Muscle of leg (tissue), 9 donors: Measurements from ENCODE around the gene RANBP10. TPM values are rescaled to one million over a fixed set of nuclear protein-coding genes. Genes with fewer than 3 reads are reported as not detected.

Experiments
- polyA plus RNA-seq, 8 donors: library from polyadenylated mRNA; unstranded; fragments of 120-200 nt; gene quantifications; one replicate each; pipeline versions ENCODE4 v1.2.1 to v1.2.3, GENCODE V29; 2013; ENCODE audit warnings: inconsistent platforms in 1 of 8, low replicate concordance in 1 of 8; ENCODE audit not compliant: insufficient read length in 8 of 8, insufficient read depth in 1 of 8
- total RNA-seq: library from RNA; stranded (reverse); fragments of 120-200 nt; gene quantifications from one replicate; pipeline ENCODE4 v1.2.4, GENCODE V29; 2013

The RANBP10 gene
- total and polyA plus RNA-seq, 9 donors = 7.1 to 24.1 (median 20.0) TPM

Other genes starting within 250 kb of the RANBP10 start
- gene CTCF, start 244.0 kb downstream of the RANBP10 start, total RNA-seq = 27.4 TPM
- gene CTCF, start 244.0 kb downstream of the RANBP10 start, polyA plus RNA-seq = 10 to 100 TPM; 37.6 to 52.3 (median 42.3) TPM
- 0.18 TPM for gene CARMIL2, start 161.4 kb downstream of the RANBP10 start, total RNA-seq
- 1 to 10 TPM in 2 of 8 donors, under 1 TPM in 6; 0.17 to 1.2 (median 0.53) TPM for gene CARMIL2, start 161.4 kb downstream of the RANBP10 start, polyA plus RNA-seq
- gene ACD, start 146.3 kb downstream of the RANBP10 start, total RNA-seq = 14.0 TPM
- 10 to 100 TPM; 13.7 to 19.3 (median 16.5) TPM for gene ACD, start 146.3 kb downstream of the RANBP10 start, polyA plus RNA-seq
- gene PARD6A, start 145.6 kb downstream of the RANBP10 start, total RNA-seq = 1.3 TPM
- gene PARD6A, start 145.6 kb downstream of the RANBP10 start, polyA plus RNA-seq = 1 to 10 TPM in 5 of 8 donors, under 1 TPM in 3; 0.59 to 1.8 (median 1.3) TPM
- gene ENKD1, start 139.8 kb downstream of the RANBP10 start, total RNA-seq = 10.2 TPM
- gene ENKD1, start 139.8 kb downstream of the RANBP10 start, polyA plus RNA-seq = 10 to 100 TPM in 1 of 8 donors, 1 to 10 TPM in 7; 8.1 to 13.4 (median 9.0) TPM
- 2.6 TPM for gene C16orf86, start 139.7 kb downstream of the RANBP10 start, total RNA-seq
- gene C16orf86, start 139.7 kb downstream of the RANBP10 start, polyA plus RNA-seq = 1 to 10 TPM; 2.1 to 4.3 (median 2.7) TPM
- gene GFOD2, start 87.2 kb downstream of the RANBP10 start, total RNA-seq = 11.4 TPM
- gene GFOD2, start 87.2 kb downstream of the RANBP10 start, polyA plus RNA-seq = 10 to 100 TPM; 13.1 to 18.3 (median 14.1) TPM
- gene TSNAXIP1, start 329 bp upstream of the RANBP10 start, total RNA-seq = 0.89 TPM
- gene TSNAXIP1, start 329 bp upstream of the RANBP10 start, polyA plus RNA-seq = 1 to 10 TPM in 7 of 8 donors, under 1 TPM in 1; 0.80 to 1.9 (median 1.5) TPM
- 29.4 TPM for gene THAP11, start 35.8 kb upstream of the RANBP10 start, total RNA-seq
- gene THAP11, start 35.8 kb upstream of the RANBP10 start, polyA plus RNA-seq = 10 to 100 TPM; 25.3 to 29.5 (median 27.2) TPM
- 47.8 TPM for gene NUTF2, start 40.4 kb upstream of the RANBP10 start, total RNA-seq
- 100 to 1,000 TPM; 125 to 136 (median 128) TPM for gene NUTF2, start 40.4 kb upstream of the RANBP10 start, polyA plus RNA-seq
- gene CENPT, start 41.1 kb upstream of the RANBP10 start, total RNA-seq = 32.0 TPM
- 10 to 100 TPM; 31.2 to 47.9 (median 39.8) TPM for gene CENPT, start 41.1 kb upstream of the RANBP10 start, polyA plus RNA-seq
- 56.9 TPM for gene EDC4, start 66.5 kb upstream of the RANBP10 start, total RNA-seq
- gene EDC4, start 66.5 kb upstream of the RANBP10 start, polyA plus RNA-seq = 100 to 1,000 TPM; 100 to 124 (median 114) TPM
- 0.75 TPM for gene NRN1L, start 78.3 kb upstream of the RANBP10 start, total RNA-seq
- gene NRN1L, start 78.3 kb upstream of the RANBP10 start, polyA plus RNA-seq = 1 to 10 TPM in 1 of 8 donors, under 1 TPM in 5, not detected in 2; 0.24 to 1.3 (median 0.79) TPM
- 8.6 TPM for gene PSKH1, start 86.7 kb upstream of the RANBP10 start, total RNA-seq
- gene PSKH1, start 86.7 kb upstream of the RANBP10 start, polyA plus RNA-seq = 10 to 100 TPM; 18.1 to 26.1 (median 24.5) TPM
- gene CTRL, start 125.3 kb upstream of the RANBP10 start, total RNA-seq = 0.66 TPM
- gene CTRL, start 125.3 kb upstream of the RANBP10 start, polyA plus RNA-seq = 1 to 10 TPM; 2.3 to 5.2 (median 3.6) TPM
- gene PSMB10, start 130.3 kb upstream of the RANBP10 start, total RNA-seq = 44.6 TPM
- 10 to 100 TPM; 24.7 to 42.1 (median 32.5) TPM for gene PSMB10, start 130.3 kb upstream of the RANBP10 start, polyA plus RNA-seq
- 12.5 TPM for gene LCAT, start 137.6 kb upstream of the RANBP10 start, total RNA-seq
- gene LCAT, start 137.6 kb upstream of the RANBP10 start, polyA plus RNA-seq = 10 to 100 TPM; 19.1 to 30.0 (median 26.0) TPM
- 34.2 TPM for gene SLC12A4, start 162.1 kb upstream of the RANBP10 start, total RNA-seq
- gene SLC12A4, start 162.1 kb upstream of the RANBP10 start, polyA plus RNA-seq = 10 to 100 TPM; 34.4 to 55.2 (median 43.4) TPM
- 0.04 TPM for gene DPEP3, start 173.9 kb upstream of the RANBP10 start, total RNA-seq
- under 1 TPM in 4 of 8 donors, not detected in 4; 0.05 to 0.15 (median 0.11) TPM for gene DPEP3, start 173.9 kb upstream of the RANBP10 start, polyA plus RNA-seq
- gene DPEP2, start 192.9 kb upstream of the RANBP10 start, total RNA-seq = 0.75 TPM
- gene DPEP2, start 192.9 kb upstream of the RANBP10 start, polyA plus RNA-seq = 1 to 10 TPM in 5 of 8 donors, under 1 TPM in 3; 0.52 to 1.4 (median 1.1) TPM
- not detected for gene DPEP2NB, start 209.4 kb upstream of the RANBP10 start, total RNA-seq
- gene DPEP2NB, start 209.4 kb upstream of the RANBP10 start, polyA plus RNA-seq = not detected
- gene DDX28, start 216.7 kb upstream of the RANBP10 start, total RNA-seq = 5.2 TPM
- 1 to 10 TPM; 5.3 to 7.2 (median 6.3) TPM for gene DDX28, start 216.7 kb upstream of the RANBP10 start, polyA plus RNA-seq
- gene DUS2, start 216.7 kb upstream of the RANBP10 start, total RNA-seq = 13.4 TPM
- gene DUS2, start 216.7 kb upstream of the RANBP10 start, polyA plus RNA-seq = 10 to 100 TPM; 10.1 to 13.7 (median 12.1) TPM